ENCODE measurements around the gene PRKG1.

The PRKG1 gene

GRCh38 chr10:51300617-51301304 lies 226.5 kb downstream of the PRKG1 start:
- H3K4me1 ChIP-seq (ENCODE audit: control insufficient read depth, insufficient read depth, low read length, poor library complexity, severe bottlenecking) = peaks cover 3% of the 10 kb centered on the region
- no peak overlapping the region for H3K4me3 ChIP-seq (ENCODE audit: extremely low read depth, insufficient read depth, low read length, poor library complexity, severe bottlenecking)
- no peaks in the 10 kb centered on the region for H3K36me3 ChIP-seq (ENCODE audit: control insufficient read depth, insufficient read depth, low read length)
- 43 to 50% methylated on average over 1 of the region's 2 CpGs for WGBS, 2 experiments (ENCODE audit: insufficient coverage in 2 of 2)
- peak overlapping the region; percentile 58 for H3K27ac ChIP-seq (ENCODE audit: low read depth, low read length, severe bottlenecking)
- no peaks in the 10 kb centered on the region for H3K9me3 ChIP-seq (ENCODE audit: control insufficient read depth, low read length)

- 71 to 84% methylated on average over 2 to 4 of the region's 5 CpGs for WGBS, 2 experiments (ENCODE audit: insufficient coverage in 2 of 2)
Observed at GRCh38 chr10:51301644-51302043, 227.4 kb downstream of the PRKG1 start.

GRCh38 chr10:51302316-51302715 lies 228.0 kb downstream of the PRKG1 start:
- H3K27ac ChIP-seq (ENCODE audit: low read depth, low read length, severe bottlenecking) = no peak overlapping the region
- H3K36me3 ChIP-seq (ENCODE audit: control insufficient read depth, insufficient read depth, low read length) = no peaks in the 10 kb centered on the region
- H3K9me3 ChIP-seq (ENCODE audit: control insufficient read depth, low read length) = no peaks in the 10 kb centered on the region
- WGBS, 2 experiments (ENCODE audit: insufficient coverage in 2 of 2) = no CpG with 5 or more reads among the region's 1 CpG
- H3K4me1 ChIP-seq (ENCODE audit: control insufficient read depth, insufficient read depth, low read length, poor library complexity, severe bottlenecking) = peaks cover 3% of the 10 kb centered on the region
- no peak overlapping the region for H3K4me3 ChIP-seq (ENCODE audit: extremely low read depth, insufficient read depth, low read length, poor library complexity, severe bottlenecking)

More at GRCh38 chr10:51301644-51302043, 227.4 kb downstream of the PRKG1 start:
- H3K9me3 ChIP-seq (ENCODE audit: control insufficient read depth, low read length) = no peaks in the 10 kb centered on the region
- H3K36me3 ChIP-seq (ENCODE audit: control insufficient read depth, insufficient read depth, low read length) = no peaks in the 10 kb centered on the region
- H3K4me1 ChIP-seq (ENCODE audit: control insufficient read depth, insufficient read depth, low read length, poor library complexity, severe bottlenecking) = peaks cover 3% of the 10 kb centered on the region
- no peak overlapping the region for H3K4me3 ChIP-seq (ENCODE audit: extremely low read depth, insufficient read depth, low read length, poor library complexity, severe bottlenecking)
- peak overlapping the region; percentile 58 for H3K27ac ChIP-seq (ENCODE audit: low read depth, low read length, severe bottlenecking)

GRCh38 chr10:51308116-51308515 lies 233.8 kb downstream of the PRKG1 start:
- Histone ChIP-seq H3K36me3 (ENCODE audit: control insufficient read depth, insufficient read depth, low read length) (no peaks in the 10 kb centered on the region), H3K4me1 (ENCODE audit: control insufficient read depth, insufficient read depth, low read length, poor library complexity, severe bottlenecking) (no peaks in the 10 kb centered on the region), H3K9me3 (ENCODE audit: control insufficient read depth, low read length) (no peaks in the 10 kb centered on the region), H3K27ac (ENCODE audit: low read depth, low read length, severe bottlenecking) (no peak overlapping the region), H3K4me3 (ENCODE audit: extremely low read depth, insufficient read depth, low read length, poor library complexity, severe bottlenecking) (no peak overlapping the region)
- no CpG with 5 or more reads among the region's 1 CpG for WGBS, 2 experiments (ENCODE audit: insufficient coverage in 2 of 2)

GRCh38 chr10:51311228-51311627 lies 236.9 kb downstream of the PRKG1 start:
- no CpG with 5 or more reads among the region's 2 CpGs for WGBS, 2 experiments (ENCODE audit: insufficient coverage in 2 of 2)

GRCh38 chr10:51312817-51313216 lies 238.5 kb downstream of the PRKG1 start:
- Histone ChIP-seq H3K36me3 (ENCODE audit: control insufficient read depth, insufficient read depth, low read length) (no peaks in the 10 kb centered on the region), H3K27ac (ENCODE audit: low read depth, low read length, severe bottlenecking) (no peak overlapping the region), H3K9me3 (ENCODE audit: control insufficient read depth, low read length) (no peaks in the 10 kb centered on the region), H3K4me3 (ENCODE audit: extremely low read depth, insufficient read depth, low read length, poor library complexity, severe bottlenecking) (no peak overlapping the region), H3K4me1 (ENCODE audit: control insufficient read depth, insufficient read depth, low read length, poor library complexity, severe bottlenecking) (no peaks in the 10 kb centered on the region)
- 86 to 100% methylated on average over 1 of the region's 2 CpGs for WGBS, 2 experiments (ENCODE audit: insufficient coverage in 2 of 2)

More at GRCh38 chr10:51311228-51311627, 236.9 kb downstream of the PRKG1 start:
- Histone ChIP-seq H3K9me3 (ENCODE audit: control insufficient read depth, low read length) (no peaks in the 10 kb centered on the region), H3K4me3 (ENCODE audit: extremely low read depth, insufficient read depth, low read length, poor library complexity, severe bottlenecking) (no peak overlapping the region), H3K27ac (ENCODE audit: low read depth, low read length, severe bottlenecking) (no peak overlapping the region), H3K4me1 (ENCODE audit: control insufficient read depth, insufficient read depth, low read length, poor library complexity, severe bottlenecking) (no peaks in the 10 kb centered on the region), H3K36me3 (ENCODE audit: control insufficient read depth, insufficient read depth, low read length) (no peaks in the 10 kb centered on the region)

GRCh38 chr10:51313251-51313650 lies 239.0 kb downstream of the PRKG1 start:
- Histone ChIP-seq H3K27ac (ENCODE audit: low read depth, low read length, severe bottlenecking) (no peak overlapping the region), H3K9me3 (ENCODE audit: control insufficient read depth, low read length) (no peaks in the 10 kb centered on the region), H3K36me3 (ENCODE audit: control insufficient read depth, insufficient read depth, low read length) (no peaks in the 10 kb centered on the region), H3K4me1 (ENCODE audit: control insufficient read depth, insufficient read depth, low read length, poor library complexity, severe bottlenecking) (no peaks in the 10 kb centered on the region), H3K4me3 (ENCODE audit: extremely low read depth, insufficient read depth, low read length, poor library complexity, severe bottlenecking) (no peak overlapping the region)
- 83% methylated on average over 1 of the region's 2 CpGs; no CpG with 5 or more reads in 1 of the 2 experiments for WGBS, 2 experiments (ENCODE audit: insufficient coverage in 2 of 2)

GRCh38 chr10:51313773-51314478 lies 239.6 kb downstream of the PRKG1 start:
- H3K4me3 ChIP-seq (ENCODE audit: extremely low read depth, insufficient read depth, low read length, poor library complexity, severe bottlenecking) = no peak overlapping the region
- no peaks in the 10 kb centered on the region for H3K9me3 ChIP-seq (ENCODE audit: control insufficient read depth, low read length)
- H3K4me1 ChIP-seq (ENCODE audit: control insufficient read depth, insufficient read depth, low read length, poor library complexity, severe bottlenecking) = no peaks in the 10 kb centered on the region
- H3K36me3 ChIP-seq (ENCODE audit: control insufficient read depth, insufficient read depth, low read length) = no peaks in the 10 kb centered on the region
- H3K27ac ChIP-seq (ENCODE audit: low read depth, low read length, severe bottlenecking) = no peak overlapping the region
- 90% methylated on average over 2 of the region's 3 CpGs; no CpG with 5 or more reads in 1 of the 2 experiments for WGBS, 2 experiments (ENCODE audit: insufficient coverage in 2 of 2)

GRCh38 chr10:51314481-51314880 lies 240.2 kb downstream of the PRKG1 start:
- no peaks in the 10 kb centered on the region for H3K9me3 ChIP-seq (ENCODE audit: control insufficient read depth, low read length)
- no peak overlapping the region for H3K4me3 ChIP-seq (ENCODE audit: extremely low read depth, insufficient read depth, low read length, poor library complexity, severe bottlenecking)
- no peak overlapping the region for H3K27ac ChIP-seq (ENCODE audit: low read depth, low read length, severe bottlenecking)
- 100% methylated on average over 1 of the region's 1 CpG; no CpG with 5 or more reads in 1 of the 2 experiments for WGBS, 2 experiments (ENCODE audit: insufficient coverage in 2 of 2)
- no peaks in the 10 kb centered on the region for H3K4me1 ChIP-seq (ENCODE audit: control insufficient read depth, insufficient read depth, low read length, poor library complexity, severe bottlenecking)
- H3K36me3 ChIP-seq (ENCODE audit: control insufficient read depth, insufficient read depth, low read length) = no peaks in the 10 kb centered on the region

GRCh38 chr10:51318399-51319172 lies 244.3 kb downstream of the PRKG1 start:
- Histone ChIP-seq H3K4me1 (ENCODE audit: control insufficient read depth, insufficient read depth, low read length, poor library complexity, severe bottlenecking) (no peaks in the 10 kb centered on the region), H3K36me3 (ENCODE audit: control insufficient read depth, insufficient read depth, low read length) (no peaks in the 10 kb centered on the region), H3K9me3 (ENCODE audit: control insufficient read depth, low read length) (no peaks in the 10 kb centered on the region), H3K27ac (ENCODE audit: low read depth, low read length, severe bottlenecking) (no peak overlapping the region), H3K4me3 (ENCODE audit: extremely low read depth, insufficient read depth, low read length, poor library complexity, severe bottlenecking) (no peak overlapping the region)
- WGBS, 2 experiments (ENCODE audit: insufficient coverage in 2 of 2) = 100% methylated on average over 1 of the region's 2 CpGs; no CpG with 5 or more reads in 1 of the 2 experiments
